ENCODE results near the gene ITPRIPL1. TPM values are rescaled to one million over a fixed set of nuclear protein-coding genes. Genes with fewer than 3 reads are reported as not detected.

ITPRIPL1 gene
- total RNA-seq, 1 donor from 2014 or later, result 4.3 TPM

- no peak for DNase-seq (ENCODE audit: low spot score)
- H3K27me3 Mint-ChIP-seq (ENCODE audit: insufficient read depth, low read depth), result peaks cover 2% of the 10 kb centered on the region
Measured at GRCh38 chr2:96306370-96306769, 18.7 kb upstream of the ITPRIPL1 start.

GRCh38 chr2:96308248-96308647, 16.9 kb upstream of the ITPRIPL1 start:
- H3F3A ChIP-seq (ENCODE audit: low read depth), result peaks cover 8% of the 10 kb centered on the region
- H2AFZ ChIP-seq (replicated peaks), result no peak overlapping the region
- no peak overlapping the region for H3K27ac Mint-ChIP-seq
- peaks cover 10% of the 10 kb centered on the region for H3K36me3 ChIP-seq
- no peaks in the 10 kb centered on the region for H3K9me3 ChIP-seq (ENCODE audit: low read depth)
- peaks cover 25% of the 10 kb centered on the region for H3K4me1 Mint-ChIP-seq
- H3K36me3 Mint-ChIP-seq, result peaks cover 12% of the 10 kb centered on the region
- peaks cover 12% of the 10 kb centered on the region for H4K20me1 ChIP-seq (ENCODE audit: low read depth)
- TF ChIP-seq CTCF (IDR thresholded peaks at IDR 0.05) (no peak), EZH2 (IDR thresholded peaks at IDR 0.05) (no peak), EZH2phosphoT487 (IDR thresholded peaks at IDR 0.05) (no peak)
- H3K4me3 ChIP-seq, result no peak overlapping the region
- H3K4me3 Mint-ChIP-seq, result no peak overlapping the region
- DNase-seq (ENCODE audit: low spot score), result no peak
- no peak overlapping the region for H3K4me2 ChIP-seq
- H3K4me1 ChIP-seq, result peaks cover 16% of the 10 kb centered on the region
- H3K9ac ChIP-seq, result no peak overlapping the region
- no peaks in the 10 kb centered on the region for H3K27me3 ChIP-seq
- no peaks in the 10 kb centered on the region for H3K9me3 Mint-ChIP-seq
- peaks cover 31% of the 10 kb centered on the region for H3K79me2 ChIP-seq (ENCODE audit: low read depth)
- H3K27me3 Mint-ChIP-seq (ENCODE audit: insufficient read depth, low read depth), result peaks cover 2% of the 10 kb centered on the region
- no peak overlapping the region for H3K27ac ChIP-seq

More at GRCh38 chr2:96306370-96306769, 18.7 kb upstream of the ITPRIPL1 start:
- H3F3A ChIP-seq (ENCODE audit: low read depth), result peaks cover 8% of the 10 kb centered on the region
- H3K4me1 ChIP-seq, result peaks cover 16% of the 10 kb centered on the region
- peak overlapping the region; percentile 100 for H3K4me3 Mint-ChIP-seq
- peaks cover 50% of the 10 kb centered on the region for H3K79me2 ChIP-seq (ENCODE audit: low read depth)
- peak overlapping the region; percentile 85 for H3K4me2 ChIP-seq
- no peaks in the 10 kb centered on the region for H3K27me3 ChIP-seq
- no peaks in the 10 kb centered on the region for H3K9me3 ChIP-seq (ENCODE audit: low read depth)
- no peak overlapping the region for H3K27ac ChIP-seq
- peaks cover 24% of the 10 kb centered on the region for H4K20me1 ChIP-seq (ENCODE audit: low read depth)
- H2AFZ ChIP-seq (replicated peaks), result no peak overlapping the region
- H3K36me3 ChIP-seq, result peaks cover 19% of the 10 kb centered on the region
- peaks cover 24% of the 10 kb centered on the region for H3K36me3 Mint-ChIP-seq
- H3K9me3 Mint-ChIP-seq, result no peaks in the 10 kb centered on the region
- peak overlapping the region; percentile 85 for H3K9ac ChIP-seq
- peak overlapping the region; percentile 99 for H3K27ac Mint-ChIP-seq
- peak overlapping the region; percentile 94 for H3K4me3 ChIP-seq
- peaks cover 25% of the 10 kb centered on the region for H3K4me1 Mint-ChIP-seq
- no peak for TF ChIP-seq EZH2phosphoT487 (IDR thresholded peaks at IDR 0.05)
- TF ChIP-seq CTCF (IDR thresholded peaks at IDR 0.05), result no peak
- no peak for TF ChIP-seq EZH2 (IDR thresholded peaks at IDR 0.05)

- Histone ChIP-seq H2AFZ (replicated peaks) (no peak overlapping the region), H3K9me3 (ENCODE audit: low read depth) (no peaks in the 10 kb centered on the region), H3K4me3 (no peak overlapping the region), H3K36me3 (no peaks in the 10 kb centered on the region), H3K27ac (no peak overlapping the region), H3K9ac (no peak overlapping the region), H3K27me3 (peaks cover 16% of the 10 kb centered on the region), H3K79me2 (ENCODE audit: low read depth) (no peaks in the 10 kb centered on the region), H3F3A (ENCODE audit: low read depth) (no peaks in the 10 kb centered on the region), H4K20me1 (ENCODE audit: low read depth) (no peaks in the 10 kb centered on the region), H3K4me1 (peaks cover 8% of the 10 kb centered on the region), H3K4me2 (no peak overlapping the region)
- peaks cover 7% of the 10 kb centered on the region for H3K27me3 Mint-ChIP-seq (ENCODE audit: insufficient read depth, low read depth)
- DNase-seq (ENCODE audit: low spot score), result no peak
- H3K27ac Mint-ChIP-seq, result peak overlapping the region; percentile 98
- TF ChIP-seq EZH2phosphoT487 (IDR thresholded peaks at IDR 0.05) (no peak), EZH2 (IDR thresholded peaks at IDR 0.05) (no peak), CTCF (IDR thresholded peaks at IDR 0.05) (no peak)
- peaks cover 27% of the 10 kb centered on the region for H3K4me1 Mint-ChIP-seq
- no peaks in the 10 kb centered on the region for H3K9me3 Mint-ChIP-seq
- peak overlapping the region; percentile 38 for H3K4me3 Mint-ChIP-seq
- H3K36me3 Mint-ChIP-seq, result peaks cover 3% of the 10 kb centered on the region
Measured at GRCh38 chr2:96315005-96315399, 10.1 kb upstream of the ITPRIPL1 start.
